Pancreas (tissue), 10 donors: ENCODE measurements around the gene POLD4. TPM values are rescaled to one million over a fixed set of nuclear protein-coding genes. Genes with fewer than 3 reads are reported as not detected.

ENCODE experiments used
- ATAC-seq, 4 donors: fragments of 200-7000 bp; cut with Tn5 transposase; one replicate each; pipeline versions ENCODE4 v1.8.0 to v1.9.1; 2020; ENCODE audit warnings: mild to moderate bottlenecking in 4 of 4, moderate library complexity in 4 of 4
- DNase-seq, 6 donors: peaks; one replicate each; pipeline ENCODE4 v3.0.0-alpha.2; 2020
- FAIRE-seq: peaks from 2 replicates; lab custom pipeline; 2012; peaks lifted over from hg19 to GRCh38; lab: Jason Lieb, UNC
- H3K27ac ChIP-seq, 4 donors: fragments of 200-600 bp; sonication (generic); 1 replicate in 3 of 4; 2 replicates in 1 of 4; pipeline versions ENCODE4 v1.5.0 to v1.8.0; 2020
- H3K27me3 ChIP-seq, 4 donors: fragments of 200-600 bp; one replicate each; pipeline ENCODE4 v1.8.0; 2021
- H3K36me3 ChIP-seq, 3 donors: fragments of 200-600 bp; sonication (generic) in 1 of 3; one replicate each; pipeline versions ENCODE4 v1.5.0 to v1.8.0; 2020 to 2021
- H3K4me1 ChIP-seq, 3 donors: fragments of 200-600 bp; one replicate each; pipeline ENCODE4 v1.8.0; 2021
- H3K4me3 ChIP-seq, 4 donors: fragments of 200-600 bp; sonication (generic) in 2 of 4; one replicate each; pipeline versions ENCODE4 v1.5.0 to v1.8.0; 2020 to 2021
- H3K9me3 ChIP-seq, 4 donors: fragments of 200-600 bp; one replicate each; pipeline ENCODE4 v1.8.0; 2021
- WGBS, 2 donors: extraction: QIAGEN DNeasy Blood & Tissue Kit; methylation state at CpG; one replicate each; pipeline ENCODE4 v1.1.7; 2013; 5-methylcytosine and 5-hydroxymethylcytosine counted together
- intact Hi-C, 3 donors: fragments of 100-400 bp; cut with DNase I; formaldehyde crosslinking; loops; one replicate each; pipeline versions ENCODE4 v1.11.1 to v1.14.2; 2022
- polyA plus RNA-seq, 2 donors: library from polyadenylated mRNA; stranded (reverse); fragments of 200-250 nt; gene quantifications; one replicate each; pipeline ENCODE4 v1.2.3, GENCODE V29; 2013
- total RNA-seq, 6 donors: library from RNA; stranded (reverse); fragmentation: NEBNext Ultra II Directional in 4 of 6; extraction: Animal tissue kit (Norgen Biotek cat#: 25700) in 4 of 6; gene quantifications; one replicate each; pipeline versions ENCODE4 v1.2.1 to v1.2.4, GENCODE V29; 2021 to 2023
- TF ChIP-seq, protein P1 (sequence below), 4 donors: fragments of 200-600 bp; sonication (generic) in 3 of 4; IDR thresholded peaks; one replicate each; pipeline versions ENCODE4 v1.5.0 to v1.8.0; 2021; ENCODE audit warnings: antibody characterized with exemption in 4 of 4
- donor health status: healthy with polysubstance abuse.
- donor health status: DM: no; HTN: no; CAD: no; lungs with moderate emphysema.
- donor health status: DM: no; HTN: no; CAD: no.
- donor health status: control.
- donor health status: control.
- donor health status: Bipolar disorder and iron deficiency.
- donor health status: DM: yes; HTN: yes; CAD: no.
- donor health status: DM: no; HTN: no; CAD: no.
- donor health status: DM: no; HTN: no; CAD: no.
- donor health status: DM: yes; HTN: yes; CAD: no.

Gene POLD4
- total and polyA plus RNA-seq, 8 donors = 35.0 to 99.3 (median 46.0) TPM

DNA sequence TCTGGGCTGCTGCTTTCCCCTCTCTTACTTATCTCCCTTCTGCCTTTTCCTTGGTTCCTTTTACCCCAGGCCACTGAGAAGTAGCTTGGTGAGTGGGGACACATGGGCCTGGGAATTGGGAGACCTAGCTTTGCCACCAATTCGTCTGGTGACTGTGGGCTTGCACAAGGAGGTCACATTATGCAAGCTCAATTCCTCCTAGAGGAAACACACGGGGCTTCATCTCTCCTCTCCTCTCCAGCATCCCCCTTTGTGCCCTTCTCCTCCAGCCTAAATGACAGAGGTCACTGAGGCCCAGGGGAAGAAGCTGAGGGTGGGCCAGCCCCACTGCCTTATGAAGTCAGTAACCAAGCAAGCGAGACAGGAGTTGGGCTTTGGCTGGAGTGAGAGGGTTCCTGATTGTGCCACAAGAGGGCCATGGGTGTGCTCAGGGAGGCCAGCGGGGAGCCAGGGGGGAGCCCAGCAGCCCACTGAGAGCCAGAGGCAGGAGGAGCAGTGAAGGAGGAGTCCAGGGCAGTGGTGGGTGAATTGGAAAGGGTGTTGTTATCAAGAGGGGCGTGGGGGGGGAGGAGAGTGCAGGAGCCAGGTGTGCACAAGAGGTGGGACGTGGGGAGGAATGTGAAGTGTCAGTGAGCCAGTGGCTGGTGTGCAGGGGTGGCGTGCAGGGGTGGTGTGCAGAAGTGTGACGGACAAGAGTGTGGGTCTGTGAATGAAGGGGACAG, 18.0 kb upstream of the POLD4 start:
- Histone ChIP-seq H3K27ac (peak overlapping the region in 2 of 4 donors; percentile 89 to 95), H3K4me1 (peaks cover 0 to 14% (median 0%) of the 10 kb centered on the region in 3 donors), H3K27me3 (no peaks in the 10 kb centered on the region), H3K9me3 (no peaks in the 10 kb centered on the region), H3K4me3 (peak overlapping the region in 2 of 4 donors; percentile 82), H3K36me3 (no peaks in the 10 kb centered on the region)
- TF ChIP-seq, protein P1, sequence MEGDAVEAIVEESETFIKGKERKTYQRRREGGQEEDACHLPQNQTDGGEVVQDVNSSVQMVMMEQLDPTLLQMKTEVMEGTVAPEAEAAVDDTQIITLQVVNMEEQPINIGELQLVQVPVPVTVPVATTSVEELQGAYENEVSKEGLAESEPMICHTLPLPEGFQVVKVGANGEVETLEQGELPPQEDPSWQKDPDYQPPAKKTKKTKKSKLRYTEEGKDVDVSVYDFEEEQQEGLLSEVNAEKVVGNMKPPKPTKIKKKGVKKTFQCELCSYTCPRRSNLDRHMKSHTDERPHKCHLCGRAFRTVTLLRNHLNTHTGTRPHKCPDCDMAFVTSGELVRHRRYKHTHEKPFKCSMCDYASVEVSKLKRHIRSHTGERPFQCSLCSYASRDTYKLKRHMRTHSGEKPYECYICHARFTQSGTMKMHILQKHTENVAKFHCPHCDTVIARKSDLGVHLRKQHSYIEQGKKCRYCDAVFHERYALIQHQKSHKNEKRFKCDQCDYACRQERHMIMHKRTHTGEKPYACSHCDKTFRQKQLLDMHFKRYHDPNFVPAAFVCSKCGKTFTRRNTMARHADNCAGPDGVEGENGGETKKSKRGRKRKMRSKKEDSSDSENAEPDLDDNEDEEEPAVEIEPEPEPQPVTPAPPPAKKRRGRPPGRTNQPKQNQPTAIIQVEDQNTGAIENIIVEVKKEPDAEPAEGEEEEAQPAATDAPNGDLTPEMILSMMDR (IDR thresholded peaks at IDR 0.05) = peak in 3 of 4 donors; percentile 20 to 36 (median 23)
- peak in 3 of 4 donors; percentile 25 to 33 (median 31) for ATAC-seq
- intact Hi-C loops = no loop called here
- no peak for DNase-seq
- FAIRE-seq = no peak
- WGBS, 2 donors = 23 to 36% methylated on average over 8 of the region's 8 CpGs

DNA sequence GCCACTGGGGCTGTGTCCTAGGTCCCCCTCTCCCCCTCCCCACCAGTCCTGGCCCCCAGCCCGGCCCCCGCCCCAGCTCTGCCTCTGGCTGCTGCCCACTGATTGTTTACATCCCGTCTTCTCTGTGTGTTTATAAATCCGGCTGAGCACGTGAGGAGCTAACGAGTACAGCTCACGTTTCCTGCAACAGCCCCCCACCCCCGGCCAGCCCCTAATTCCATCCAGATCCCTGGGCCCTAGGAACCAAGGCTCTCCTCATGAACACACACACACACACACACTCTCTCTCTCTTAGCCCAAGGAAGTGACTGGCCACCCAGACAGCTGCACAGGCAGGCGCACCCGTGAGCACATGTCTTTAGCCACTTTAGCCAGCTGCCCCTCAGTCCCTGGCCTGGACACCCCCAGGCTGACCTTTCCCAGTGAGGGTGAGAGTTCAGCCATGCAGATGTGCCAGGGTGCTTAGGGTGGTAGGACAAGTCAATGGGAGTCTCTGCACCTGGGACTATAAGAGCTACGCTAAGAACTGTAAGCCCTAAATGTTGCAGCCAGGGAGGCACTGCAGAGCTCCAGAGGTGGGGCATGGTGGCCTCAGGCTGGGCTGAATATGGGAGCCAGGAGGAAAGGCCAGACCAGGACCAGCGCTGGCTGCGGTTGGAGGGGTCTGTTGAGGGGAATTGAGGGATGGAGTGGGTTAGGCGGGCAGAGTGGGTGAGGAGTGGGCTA, 17.2 kb upstream of the POLD4 start:
- TF ChIP-seq, protein P1 (IDR thresholded peaks at IDR 0.05) = no peak
- H3K4me3 ChIP-seq = no peak overlapping the region
- H3K27me3 ChIP-seq = no peaks in the 10 kb centered on the region
- peak overlapping the region in 1 of 4 donors; percentile 23 for H3K27ac ChIP-seq
- WGBS, 2 donors = 57 to 65% methylated on average over 14 of the region's 14 CpGs
- no peaks in the 10 kb centered on the region for H3K9me3 ChIP-seq
- no peaks in the 10 kb centered on the region for H3K36me3 ChIP-seq
- intact Hi-C loops = no loop called here
- ATAC-seq = no peak
- H3K4me1 ChIP-seq = peaks cover 0 to 14% (median 0%) of the 10 kb centered on the region in 3 donors
- DNase-seq = no peak
- FAIRE-seq = no peak

DNA sequence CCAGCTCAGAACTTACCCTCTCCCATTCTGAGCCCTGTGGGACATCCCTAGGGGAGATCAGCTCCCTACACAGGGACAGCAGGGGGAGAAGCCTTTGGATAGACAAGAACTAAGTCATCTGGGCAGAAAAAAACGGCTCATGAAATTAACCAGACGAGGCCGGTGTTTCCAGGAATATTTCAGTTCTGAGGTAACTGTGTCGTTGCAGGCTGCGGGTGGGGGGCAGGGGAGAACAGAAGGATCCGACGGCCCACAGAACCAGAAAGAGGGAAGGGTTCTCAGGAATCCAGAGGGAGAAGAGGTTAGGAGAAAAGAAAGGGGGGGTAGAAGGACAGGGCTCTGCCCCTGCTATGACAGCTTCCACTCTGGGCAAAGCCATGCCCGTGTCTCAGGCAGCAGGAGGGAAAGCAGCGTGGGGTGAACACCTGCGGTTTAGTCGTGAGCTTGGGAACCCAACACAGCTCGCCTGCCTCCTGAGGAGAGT, 16.5 kb upstream of the POLD4 start:
- FAIRE-seq (no peak), ATAC-seq (no peak), DNase-seq (no peak)
- intact Hi-C loops = no loop called here
- Histone ChIP-seq H3K9me3 (no peaks in the 10 kb centered on the region), H3K36me3 (no peaks in the 10 kb centered on the region), H3K27ac (peak overlapping the region in 1 of 4 donors; percentile 23), H3K27me3 (no peaks in the 10 kb centered on the region), H3K4me3 (no peak overlapping the region), H3K4me1 (peaks cover 0 to 13% (median 0%) of the 10 kb centered on the region in 3 donors)
- WGBS, 2 donors = 60 to 75% methylated on average over 12 of the region's 12 CpGs
- TF ChIP-seq, protein P1 (IDR thresholded peaks at IDR 0.05) = no peak

DNA sequence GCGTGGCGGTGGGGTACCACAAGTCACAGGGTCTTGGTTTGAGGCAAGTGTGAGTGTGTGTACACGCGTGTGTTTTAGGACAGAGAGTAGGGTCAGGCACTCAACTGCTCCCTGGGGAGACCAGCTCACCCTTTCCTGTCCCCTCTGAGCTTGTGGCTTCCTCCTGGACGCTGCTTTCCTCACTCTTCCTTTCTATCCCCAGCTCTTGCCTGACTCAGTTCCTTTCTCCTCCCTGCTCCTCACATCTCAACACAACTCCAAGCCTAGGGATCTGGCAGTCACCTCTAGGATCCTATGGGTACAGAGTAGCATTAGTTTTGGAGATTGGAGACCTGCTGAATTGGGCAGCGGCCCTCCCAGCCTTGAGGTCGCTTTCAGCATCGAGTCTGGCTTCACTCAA, 15.9 kb upstream of the POLD4 start:
- TF ChIP-seq, protein P1 (IDR thresholded peaks at IDR 0.05) = no peak

More for the DNA sequence above, 15.9 kb upstream of the POLD4 start:
- 84 to 86% methylated on average over 8 of the region's 8 CpGs for WGBS, 2 donors
- H3K4me1 ChIP-seq = peaks cover 0 to 7% (median 0%) of the 10 kb centered on the region in 3 donors
- H3K36me3 ChIP-seq = no peaks in the 10 kb centered on the region
- intact Hi-C loops = no loop called here
- FAIRE-seq = no peak
- no peak overlapping the region for H3K4me3 ChIP-seq
- no peak overlapping the region for H3K27ac ChIP-seq
- H3K9me3 ChIP-seq = no peaks in the 10 kb centered on the region
- ATAC-seq = no peak
- no peaks in the 10 kb centered on the region for H3K27me3 ChIP-seq
- DNase-seq = no peak
